NCI-H1048 (cell line): ENCODE data around the gene SHMT1.
A peak's percentile ranks its signal among the peaks of the same experiment; 100 is the strongest.
"Not testable (repeated sequence)": the region's sequence is repeated elsewhere in the genome, so short reads cannot be mapped to it uniquely, and the experiment has no call there.

Experiments used
- DNase-seq: peaks from one replicate; lab custom pipeline; 2025; lab: John Stamatoyannopoulos, UW

The SHMT1 gene

GRCh38 chr17:18324140-18325050, 39.0 kb downstream of the SHMT1 start:
- DNase-seq, result no peak

- DNase-seq, result no peak
Measured at GRCh38 chr17:18323507-18324139, 39.7 kb downstream of the SHMT1 start.

- DNase-seq, result no peak
Measured at GRCh38 chr17:18323007-18323406, 40.3 kb downstream of the SHMT1 start.

GRCh38 chr17:18322522-18322921, 40.8 kb downstream of the SHMT1 start:
- DNase-seq, result no peak

- DNase-seq, result no peak
Measured at GRCh38 chr17:18321309-18321708, 42.0 kb downstream of the SHMT1 start.

- DNase-seq, result no peak
Measured at GRCh38 chr17:18320301-18320700, 43.0 kb downstream of the SHMT1 start.

- no peak for DNase-seq
Measured at GRCh38 chr17:18319604-18320256, 43.6 kb downstream of the SHMT1 start.

- no peak for DNase-seq
Measured at GRCh38 chr17:18318771-18319450, 44.4 kb downstream of the SHMT1 start.

- no peak for DNase-seq
Measured at GRCh38 chr17:18318117-18318516, 45.2 kb downstream of the SHMT1 start.

GRCh38 chr17:18315961-18316360, 47.4 kb downstream of the SHMT1 start:
- no peak for DNase-seq

GRCh38 chr17:18315562-18315922, 47.8 kb downstream of the SHMT1 start:
- DNase-seq, result no peak

- DNase-seq, result peak; percentile 88
Measured at GRCh38 chr17:18314731-18315561, 48.4 kb downstream of the SHMT1 start, which contains the start of the genes SMCR8 and TOP3A. Gene SMCR8, plus strand, starts transcription at chr17:18315293. Its CDS starts 497 bp downstream, at chr17:18315790. Gene TOP3A, minus strand, starts transcription at chr17:18314994. Its CDS starts 216 bp downstream, at chr17:18314778.

GRCh38 chr17:18314059-18314730, 49.2 kb downstream of the SHMT1 start:
- DNase-seq, result no peak

GRCh38 chr17:18309202-18309601, 54.1 kb downstream of the SHMT1 start:
- no peak for DNase-seq

- DNase-seq, result not testable (repeated sequence)
Measured at GRCh38 chr17:18303206-18303605, 60.1 kb downstream of the SHMT1 start.

GRCh38 chr17:18300725-18301480, 62.4 kb downstream of the SHMT1 start:
- DNase-seq, result no peak

GRCh38 chr17:18298061-18298460, 65.3 kb downstream of the SHMT1 start:
- DNase-seq, result not testable (repeated sequence)

GRCh38 chr17:18291718-18292540, 71.4 kb downstream of the SHMT1 start:
- DNase-seq, result no peak

GRCh38 chr17:18285296-18285695, 78.1 kb downstream of the SHMT1 start:
- DNase-seq, result no peak
